Bronchial epithelial cell (primary cell): ENCODE data around the gene HSD17B7. TPM values are rescaled to one million over a fixed set of nuclear protein-coding genes. Genes with fewer than 3 reads are reported as not detected.

Experiments used
- DNase-seq: peaks from one replicate; pipeline ENCODE4 v3.0.0-alpha.2; 2010; ENCODE audit warnings: low read depth
- FAIRE-seq: peaks from 2 replicates; lab custom pipeline; 2011; peaks lifted over from hg19 to GRCh38; lab: Jason Lieb, UNC
- H3K27me3 ChIP-seq: 2 replicates; pipeline ENCODE4 v1.5.1; 2011; ENCODE audit warnings: low read length; ENCODE audit not compliant: control insufficient read depth, insufficient read depth
- H3K36me3 ChIP-seq: 2 replicates; pipeline ENCODE4 v1.5.1; 2011; ENCODE audit warnings: low read length; ENCODE audit not compliant: control insufficient read depth, insufficient read depth
- H3K4me3 ChIP-seq: 2 replicates; pipeline ENCODE4 v1.5.1; 2011; ENCODE audit warnings: mild to moderate bottlenecking, low read depth, low read length, control low read depth
- CTCF ChIP-seq: IDR thresholded peaks from 2 replicates; pipeline ENCODE4 v1.5.1; 2011; ENCODE audit warnings: mild to moderate bottlenecking, moderate library complexity, low read length, control low read depth, inconsistent platforms; ENCODE audit not compliant: insufficient read depth, severe bottlenecking
- total RNA-seq: library from RNA; depleted of rRNA; stranded (reverse); fragments of >200 nt; gene quantifications from 2 replicates; pipeline ENCODE4 v1.2.1, GENCODE V29; 2014

The HSD17B7 gene
- total RNA-seq, 1 donor from 2014 or later = 20.5 TPM

GRCh38 chr1:162755306-162755705, 35.2 kb upstream of the HSD17B7 start:
- Histone ChIP-seq H3K27me3 (no peaks in the 10 kb centered on the region), H3K36me3 (no peaks in the 10 kb centered on the region), H3K4me3 (no peak overlapping the region)
- TF ChIP-seq CTCF = no peak
- FAIRE-seq = no peak
- DNase-seq = peak; percentile 2

- no peaks in the 10 kb centered on the region for H3K27me3 ChIP-seq
- no peaks in the 10 kb centered on the region for H3K36me3 ChIP-seq
- TF ChIP-seq CTCF = peak; percentile 39
- H3K4me3 ChIP-seq = no peak overlapping the region
- DNase-seq (peak; percentile 76), FAIRE-seq (no peak)
Observed at GRCh38 chr1:162756523-162756922, 34.0 kb upstream of the HSD17B7 start.

GRCh38 chr1:162757476-162757875, 33.0 kb upstream of the HSD17B7 start:
- no peak for FAIRE-seq
- TF ChIP-seq CTCF = no peak
- H3K4me3 ChIP-seq = no peak overlapping the region
- no peaks in the 10 kb centered on the region for H3K27me3 ChIP-seq
- DNase-seq = no peak
- no peaks in the 10 kb centered on the region for H3K36me3 ChIP-seq

- no peaks in the 10 kb centered on the region for H3K27me3 ChIP-seq
- TF ChIP-seq CTCF = no peak
- no peak for FAIRE-seq
- no peak overlapping the region for H3K4me3 ChIP-seq
- DNase-seq = peak; percentile 21
- H3K36me3 ChIP-seq = no peaks in the 10 kb centered on the region
Observed at GRCh38 chr1:162765788-162766187, 24.7 kb upstream of the HSD17B7 start.

GRCh38 chr1:162772571-162773154, 17.8 kb upstream of the HSD17B7 start:
- no peak for TF ChIP-seq CTCF
- H3K27me3 ChIP-seq = no peaks in the 10 kb centered on the region
- H3K36me3 ChIP-seq = no peaks in the 10 kb centered on the region
- DNase-seq (peak; percentile 7), FAIRE-seq (no peak)
- H3K4me3 ChIP-seq = no peak overlapping the region

GRCh38 chr1:162774007-162774406, 16.5 kb upstream of the HSD17B7 start:
- no peak for TF ChIP-seq CTCF
- H3K4me3 ChIP-seq = no peak overlapping the region
- FAIRE-seq (no peak), DNase-seq (no peak)
- H3K36me3 ChIP-seq = no peaks in the 10 kb centered on the region
- no peaks in the 10 kb centered on the region for H3K27me3 ChIP-seq
